HEK293 (cell line): ENCODE data around the gene SIN3A.
"Not testable (repeated sequence)": the region's sequence is repeated elsewhere in the genome, so short reads cannot be mapped to it uniquely, and the experiment has no call there.

ENCODE experiments used
- CTCF ChIA-PET: fragments of 350-600 bp; formaldehyde crosslinking; extraction: SDS; loops from one replicate; lab custom pipeline; 2021; ENCODE audit warnings: antibody characterized with exemption; lab: Yijun Ruan, JAX
- POLR2A ChIA-PET: fragments of 300-600 bp; formaldehyde crosslinking; extraction: SDS; loops from one replicate; lab custom pipeline; 2020; ENCODE audit warnings: antibody characterized with exemption, inconsistent platforms; lab: Yijun Ruan, JAX
- H3K27ac ChIP-seq: fragments of 200-500 bp; sonication (Bioruptor generic); 2 replicates; pipeline ENCODE4 v1.5.1; 2014; ENCODE audit warnings: low read depth, low read length, control low read depth, inconsistent platforms; ENCODE audit errors: extremely low read depth
- H3K36me3 ChIP-seq, 2 experiments: fragments of 200-500 bp in 1 of 2; sonication (Bioruptor generic) in 1 of 2; 1 replicate in 1 of 2; 2 replicates in 1 of 2; pipeline ENCODE4 v1.5.1; 2014 to 2017; ENCODE audit warnings: inconsistent platforms in 2 of 2, low read length in 2 of 2; ENCODE audit not compliant: control insufficient read depth in 2 of 2, insufficient read depth in 1 of 2
- H3K4me1 ChIP-seq: fragments of 200-500 bp; sonication (Bioruptor generic); 2 replicates; pipeline ENCODE4 v1.5.1; 2014; ENCODE audit warnings: mild to moderate bottlenecking, low read length, inconsistent platforms; ENCODE audit not compliant: control insufficient read depth, insufficient read depth
- H3K4me3 ChIP-seq: 2 replicates; pipeline ENCODE4 v1.5.1; 2011; ENCODE audit warnings: low read depth, mild to moderate bottlenecking, control low read depth, low read length, moderate library complexity
- H3K9me3 ChIP-seq: fragments of 200-500 bp; sonication (Bioruptor generic); 2 replicates; pipeline ENCODE4 v1.5.1; 2014; ENCODE audit warnings: low read depth, low read length, inconsistent platforms; ENCODE audit not compliant: control insufficient read depth, insufficient read depth
- HOXC10 ChIP-seq: sonication (generic); formaldehyde crosslinking; IDR thresholded peaks from 2 replicates; pipeline ENCODE4 v1.8.1; 2023; ENCODE audit warnings: mild to moderate bottlenecking, missing genetic modification reagents
- KLF10 ChIP-seq: fragments of 450-650 bp; IDR thresholded peaks from 2 replicates; pipeline ENCODE4 v1.5.1; 2018; ENCODE audit warnings: missing biosample characterization, mild to moderate bottlenecking, missing genetic modification characterization
- SCRT2 ChIP-seq: fragments of 450-650 bp; formaldehyde crosslinking; IDR thresholded peaks from 2 replicates; pipeline ENCODE4 v1.5.1; 2016; ENCODE audit warnings: missing biosample characterization, missing genetic modification characterization
- SETDB1 ChIP-seq: IDR thresholded peaks from one replicate; pipeline ENCODE4 v1.6.1; 2017; ENCODE audit warnings: mild to moderate bottlenecking, low read length, moderate library complexity, mixed read lengths; ENCODE audit not compliant: insufficient read length
- ZBTB17 ChIP-seq: fragments of 450-650 bp; formaldehyde crosslinking; IDR thresholded peaks from 2 replicates; pipeline ENCODE4 v1.5.1; 2016; ENCODE audit warnings: missing biosample characterization, missing genetic modification characterization
- ZNF169 ChIP-seq: fragments of 450-650 bp; formaldehyde crosslinking; IDR thresholded peaks from 2 replicates; pipeline ENCODE4 v1.5.1; 2016; ENCODE audit warnings: missing biosample characterization, missing genetic modification characterization
- ZNF2 ChIP-seq: fragments of 450-650 bp; formaldehyde crosslinking; IDR thresholded peaks from 2 replicates; pipeline ENCODE4 v1.5.1; 2016; ENCODE audit warnings: missing biosample characterization, missing genetic modification characterization
- ZNF211 ChIP-seq: fragments of 450-650 bp; formaldehyde crosslinking; IDR thresholded peaks from 2 replicates; pipeline ENCODE4 v1.5.1; 2016; ENCODE audit warnings: low read depth, missing biosample characterization, missing genetic modification characterization
- ZNF221 ChIP-seq: fragments of 450-650 bp; formaldehyde crosslinking; IDR thresholded peaks from 2 replicates; pipeline ENCODE4 v1.5.1; 2017; ENCODE audit warnings: missing biosample characterization, missing genetic modification characterization, borderline replicate concordance
- ZNF248 ChIP-seq: fragments of 450-650 bp; formaldehyde crosslinking; IDR thresholded peaks from 2 replicates; pipeline ENCODE4 v1.5.1; 2017; ENCODE audit warnings: missing biosample characterization, missing genetic modification characterization
- ZNF404 ChIP-seq: fragments of 450-650 bp; formaldehyde crosslinking; IDR thresholded peaks from 2 replicates; pipeline ENCODE4 v1.5.1; 2017; ENCODE audit warnings: missing biosample characterization, missing genetic modification characterization
- ZNF560 ChIP-seq: fragments of 450-650 bp; formaldehyde crosslinking; IDR thresholded peaks from 2 replicates; pipeline ENCODE4 v1.5.1; 2017; ENCODE audit warnings: missing biosample characterization, missing genetic modification characterization, borderline replicate concordance
- ZNF626 ChIP-seq: fragments of 450-650 bp; sonication (Bioruptor Pico); formaldehyde crosslinking; IDR thresholded peaks from 2 replicates; pipeline ENCODE4 v1.5.1; 2018; ENCODE audit warnings: missing biosample characterization, missing genetic modification characterization, inconsistent platforms
- ZNF664 ChIP-seq: fragments of 450-650 bp; formaldehyde crosslinking; IDR thresholded peaks from 2 replicates; pipeline ENCODE4 v1.5.1; 2016; ENCODE audit warnings: missing biosample characterization, missing genetic modification characterization
- ZNF785 ChIP-seq: fragments of 450-650 bp; formaldehyde crosslinking; IDR thresholded peaks from 2 replicates; pipeline ENCODE4 v1.5.1; 2016; ENCODE audit warnings: missing biosample characterization, missing genetic modification characterization
- TF ChIP-seq, protein P1 (sequence below): fragments of 450-650 bp; formaldehyde crosslinking; IDR thresholded peaks from 2 replicates; pipeline ENCODE4 v1.5.1; 2016; ENCODE audit warnings: missing biosample characterization, missing genetic modification characterization, low read depth
- TF ChIP-seq, protein P2 (sequence below): fragments of 450-650 bp; formaldehyde crosslinking; IDR thresholded peaks from 2 replicates; pipeline ENCODE4 v1.5.1; 2017; ENCODE audit warnings: missing biosample characterization, missing genetic modification characterization
- TF ChIP-seq, protein P3 (sequence below): fragments of 450-650 bp; formaldehyde crosslinking; IDR thresholded peaks from 2 replicates; pipeline ENCODE4 v1.5.1; 2016; ENCODE audit warnings: missing biosample characterization, missing genetic modification characterization
- TF ChIP-seq, protein P4 (sequence below): fragments of 450-650 bp; formaldehyde crosslinking; IDR thresholded peaks from 2 replicates; pipeline ENCODE4 v1.5.1; 2017; ENCODE audit warnings: missing biosample characterization, missing genetic modification characterization

Gene SIN3A

DNA sequence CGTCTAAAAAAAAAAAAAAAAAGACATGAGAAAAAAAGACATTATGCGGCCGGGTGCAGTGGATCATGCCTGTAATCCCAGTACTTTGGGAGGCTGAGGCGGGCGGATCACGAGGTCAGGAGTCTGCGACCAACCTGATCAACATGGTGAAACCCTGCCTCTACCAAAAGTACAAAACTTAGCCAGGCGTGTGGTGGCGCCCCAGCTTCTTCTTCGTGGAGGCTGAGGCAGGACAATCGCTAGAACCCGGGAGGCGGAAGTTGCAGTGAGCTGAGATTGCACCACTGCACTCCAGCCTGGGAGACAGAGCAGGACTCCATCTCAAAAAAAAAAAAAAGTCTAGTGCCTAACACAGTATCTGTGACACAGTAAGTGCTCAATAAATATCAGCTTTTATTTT, 3.3 kb downstream of the SIN3A start:
- POLR2A ChIA-PET = interaction anchor here (1.1 kb wide), 1 partner anchor 80 kb away, joined by 3 read pairs; the partner anchor contains the start of gene MAN2C1
- not testable (repeated sequence) for H3K9me3 ChIP-seq, H3K27ac ChIP-seq, H3K4me3 ChIP-seq, H3K36me3 ChIP-seq
- H3K4me1 ChIP-seq = peaks cover 26% of the 10 kb centered on the region
- CTCF ChIA-PET = interaction anchor here (0.5 to 0.7 kb wide), 2 partner anchors 206 to 648 kb away, joined by 4 read pairs; no protein-coding TSS in a partner anchor
- peak; percentile 65; the same call in 1 of the 2 replicates for TF ChIP-seq ZNF664 (tag by site-specific recombination)

DNA sequence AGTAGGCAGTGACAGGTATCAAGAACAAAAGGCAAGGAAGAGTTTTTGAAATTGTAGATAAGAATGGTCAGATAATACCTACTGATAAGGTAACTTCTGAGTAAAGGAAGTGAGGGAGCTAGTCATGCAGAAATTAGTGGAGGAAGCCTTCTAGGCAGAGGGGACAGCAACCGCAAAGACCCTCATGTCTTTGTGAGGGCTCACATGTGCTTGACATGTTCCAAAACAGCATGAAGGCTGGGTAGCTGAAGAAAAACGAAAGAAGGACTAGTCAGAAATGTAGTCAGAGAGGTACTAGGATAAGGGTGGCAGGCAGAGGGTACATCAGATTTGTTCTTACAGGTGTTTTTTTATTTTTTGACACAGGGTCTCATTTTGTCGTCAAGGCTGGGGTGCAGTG, 5.3 kb downstream of the SIN3A start:
- POLR2A ChIA-PET = interaction anchor here (0.6 to 2.0 kb wide), 4 partner anchors 9 to 891 kb away, joined by 3 to 15 read pairs (median 6); partner anchors contain the start of gene MAN2C1

More for the DNA sequence above, 5.3 kb downstream of the SIN3A start:
- peaks cover 10 to 19% of the 10 kb centered on the region in 2 experiments; a peak in 2 of 3 replicates for H3K36me3 ChIP-seq
- TF ChIP-seq ZNF248 (no peak), ZNF169 (tag by site-specific recombination) (no peak), ZNF211 (tag by site-specific recombination) (no peak), ZNF2 (tag by site-specific recombination) (no peak), ZNF404 (tag by site-specific recombination) (no peak), SETDB1 (no peak), KLF10 (no peak), ZNF560 (no peak), ZBTB17 (tag by site-specific recombination) (no peak), ZNF785 (tag by site-specific recombination) (no peak), ZNF626 (tag by site-specific recombination) (no peak), HOXC10 (CRISPR knock-in tag) (no peak), SCRT2 (tag by site-specific recombination) (no peak), ZNF221 (tag by site-specific recombination) (no peak)
- TF ChIP-seq, protein P1, sequence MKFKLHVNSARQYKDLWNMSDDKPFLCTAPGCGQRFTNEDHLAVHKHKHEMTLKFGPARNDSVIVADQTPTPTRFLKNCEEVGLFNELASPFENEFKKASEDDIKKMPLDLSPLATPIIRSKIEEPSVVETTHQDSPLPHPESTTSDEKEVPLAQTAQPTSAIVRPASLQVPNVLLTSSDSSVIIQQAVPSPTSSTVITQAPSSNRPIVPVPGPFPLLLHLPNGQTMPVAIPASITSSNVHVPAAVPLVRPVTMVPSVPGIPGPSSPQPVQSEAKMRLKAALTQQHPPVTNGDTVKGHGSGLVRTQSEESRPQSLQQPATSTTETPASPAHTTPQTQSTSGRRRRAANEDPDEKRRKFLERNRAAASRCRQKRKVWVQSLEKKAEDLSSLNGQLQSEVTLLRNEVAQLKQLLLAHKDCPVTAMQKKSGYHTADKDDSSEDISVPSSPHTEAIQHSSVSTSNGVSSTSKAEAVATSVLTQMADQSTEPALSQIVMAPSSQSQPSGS (tag by site-specific recombination) = no peak
- TF ChIP-seq, protein P2, sequence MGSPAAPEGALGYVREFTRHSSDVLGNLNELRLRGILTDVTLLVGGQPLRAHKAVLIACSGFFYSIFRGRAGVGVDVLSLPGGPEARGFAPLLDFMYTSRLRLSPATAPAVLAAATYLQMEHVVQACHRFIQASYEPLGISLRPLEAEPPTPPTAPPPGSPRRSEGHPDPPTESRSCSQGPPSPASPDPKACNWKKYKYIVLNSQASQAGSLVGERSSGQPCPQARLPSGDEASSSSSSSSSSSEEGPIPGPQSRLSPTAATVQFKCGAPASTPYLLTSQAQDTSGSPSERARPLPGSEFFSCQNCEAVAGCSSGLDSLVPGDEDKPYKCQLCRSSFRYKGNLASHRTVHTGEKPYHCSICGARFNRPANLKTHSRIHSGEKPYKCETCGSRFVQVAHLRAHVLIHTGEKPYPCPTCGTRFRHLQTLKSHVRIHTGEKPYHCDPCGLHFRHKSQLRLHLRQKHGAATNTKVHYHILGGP (tag by site-specific recombination) = no peak
- TF ChIP-seq, protein P3, sequence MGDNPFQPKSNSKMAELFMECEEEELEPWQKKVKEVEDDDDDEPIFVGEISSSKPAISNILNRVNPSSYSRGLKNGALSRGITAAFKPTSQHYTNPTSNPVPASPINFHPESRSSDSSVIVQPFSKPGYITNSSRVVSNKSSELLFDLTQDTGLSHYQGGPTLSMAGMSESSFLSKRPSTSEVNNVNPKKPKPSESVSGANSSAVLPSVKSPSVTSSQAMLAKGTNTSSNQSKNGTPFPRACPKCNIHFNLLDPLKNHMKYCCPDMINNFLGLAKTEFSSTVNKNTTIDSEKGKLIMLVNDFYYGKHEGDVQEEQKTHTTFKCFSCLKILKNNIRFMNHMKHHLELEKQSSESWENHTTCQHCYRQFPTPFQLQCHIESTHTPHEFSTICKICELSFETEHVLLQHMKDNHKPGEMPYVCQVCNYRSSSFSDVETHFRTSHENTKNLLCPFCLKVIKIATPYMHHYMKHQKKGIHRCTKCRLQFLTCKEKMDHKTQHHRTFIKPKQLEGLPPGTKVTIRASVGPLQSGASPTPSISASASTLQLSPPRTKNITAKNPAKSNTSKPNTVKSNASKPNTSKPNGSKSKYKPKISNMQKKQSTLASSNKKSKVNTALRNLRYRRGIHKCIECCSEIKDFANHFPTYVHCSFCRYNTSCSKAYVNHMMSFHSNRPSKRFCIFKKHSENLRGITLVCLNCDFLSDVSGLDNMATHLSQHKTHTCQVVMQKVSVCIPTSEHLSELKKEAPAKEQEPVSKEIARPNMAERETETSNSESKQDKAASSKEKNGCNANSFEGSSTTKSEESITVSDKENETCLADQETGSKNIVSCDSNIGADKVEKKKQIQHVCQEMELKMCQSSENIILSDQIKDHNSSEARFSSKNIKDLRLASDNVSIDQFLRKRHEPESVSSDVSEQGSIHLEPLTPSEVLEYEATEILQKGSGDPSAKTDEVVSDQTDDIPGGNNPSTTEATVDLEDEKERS (tag by site-specific recombination) = no peak
- TF ChIP-seq, protein P4, sequence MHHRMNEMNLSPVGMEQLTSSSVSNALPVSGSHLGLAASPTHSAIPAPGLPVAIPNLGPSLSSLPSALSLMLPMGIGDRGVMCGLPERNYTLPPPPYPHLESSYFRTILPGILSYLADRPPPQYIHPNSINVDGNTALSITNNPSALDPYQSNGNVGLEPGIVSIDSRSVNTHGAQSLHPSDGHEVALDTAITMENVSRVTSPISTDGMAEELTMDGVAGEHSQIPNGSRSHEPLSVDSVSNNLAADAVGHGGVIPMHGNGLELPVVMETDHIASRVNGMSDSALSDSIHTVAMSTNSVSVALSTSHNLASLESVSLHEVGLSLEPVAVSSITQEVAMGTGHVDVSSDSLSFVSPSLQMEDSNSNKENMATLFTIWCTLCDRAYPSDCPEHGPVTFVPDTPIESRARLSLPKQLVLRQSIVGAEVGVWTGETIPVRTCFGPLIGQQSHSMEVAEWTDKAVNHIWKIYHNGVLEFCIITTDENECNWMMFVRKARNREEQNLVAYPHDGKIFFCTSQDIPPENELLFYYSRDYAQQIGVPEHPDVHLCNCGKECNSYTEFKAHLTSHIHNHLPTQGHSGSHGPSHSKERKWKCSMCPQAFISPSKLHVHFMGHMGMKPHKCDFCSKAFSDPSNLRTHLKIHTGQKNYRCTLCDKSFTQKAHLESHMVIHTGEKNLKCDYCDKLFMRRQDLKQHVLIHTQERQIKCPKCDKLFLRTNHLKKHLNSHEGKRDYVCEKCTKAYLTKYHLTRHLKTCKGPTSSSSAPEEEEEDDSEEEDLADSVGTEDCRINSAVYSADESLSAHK (tag by site-specific recombination) = no peak
- H3K27ac ChIP-seq = peak overlapping the region; percentile 13; the same call in 1 of the 2 replicates
- no peaks in the 10 kb centered on the region for H3K9me3 ChIP-seq
- H3K4me1 ChIP-seq = peaks cover 23% of the 10 kb centered on the region
- CTCF ChIA-PET = interaction anchor here (0.6 kb wide), 1 partner anchor 52 kb away, joined by 3 read pairs; no protein-coding TSS in a partner anchor
- no peak overlapping the region for H3K4me3 ChIP-seq
